Body of pancreas (tissue), 4 donors: ENCODE data around the gene FBXO31. TPM values are rescaled to one million over a fixed set of nuclear protein-coding genes. Genes with fewer than 3 reads are reported as not detected.

ENCODE experiments used
- ATAC-seq: fragments of 150-250 bp; one replicate; pipeline ENCODE4 v1.9.1; 2016
- DNase-seq, 4 donors: peaks; one replicate each; pipeline ENCODE4 v3.0.0-alpha.2; 2019
- H3K27ac ChIP-seq, 4 donors: fragments of 200-600 bp; sonication (generic); 1 replicate in 3 of 4; 2 replicates in 1 of 4; pipeline versions ENCODE4 v1.5.1 to v1.6.1; 2016 to 2019; ENCODE audit warnings: mild to moderate bottlenecking in 1 of 4, mixed read lengths in 1 of 4, moderate library complexity in 1 of 4
- H3K27me3 ChIP-seq, 2 donors: fragments of 200-600 bp; sonication (generic); one replicate each; pipeline ENCODE4 v1.6.0; 2016; ENCODE audit warnings: mild to moderate bottlenecking in 1 of 2
- H3K36me3 ChIP-seq, 2 donors: fragments of 200-600 bp; sonication (generic); replicated peaks in 1 of 2; 2 replicates each; pipeline ENCODE4 v1.5.1; 2016; ENCODE audit warnings: low read depth in 2 of 2; ENCODE audit not compliant: insufficient read depth in 1 of 2
- H3K4me1 ChIP-seq: fragments of 200-600 bp; sonication (generic); one replicate; pipeline ENCODE4 v1.6.0; 2016
- H3K4me3 ChIP-seq, 2 donors: fragments of 200-600 bp; sonication (generic); 1 replicate in 1 of 2; 2 replicates in 1 of 2; pipeline ENCODE4 v1.5.1; 2016 to 2019
- H3K9me3 ChIP-seq, 3 donors: fragments of 200-600 bp; sonication (generic); 1 replicate in 2 of 3; 2 replicates in 1 of 3; pipeline ENCODE4 v1.5.1; 2016
- CTCF ChIP-seq, 7 experiments: fragments of 450-650 bp in 4 of 7; fragments of 200-600 bp in 3 of 7; sonication (generic) in 3 of 7; IDR thresholded peaks; one replicate each; pipeline ENCODE4 v1.5.1; 2016 to 2019; ENCODE audit warnings: antibody characterized with exemption in 7 of 7
- POLR2A ChIP-seq, 3 donors: fragments of 450-650 bp; IDR thresholded peaks; one replicate each; pipeline ENCODE4 v1.6.1; 2016; ENCODE audit warnings: antibody characterized with exemption in 3 of 3, mild to moderate bottlenecking in 2 of 3
- WGBS, 2 donors: methylation state at CpG; one replicate each; pipeline ENCODE4 v1.1.5; 2017; 5-methylcytosine and 5-hydroxymethylcytosine counted together
- intact Hi-C: fragments of 100-400 bp; cut with DNase I; formaldehyde crosslinking; loops from one replicate; pipeline ENCODE4 v1.15.1; 2023
- total RNA-seq, 2 donors: library from RNA; depleted of rRNA; stranded (reverse); fragments of >200 nt; gene quantifications; one replicate each; pipeline ENCODE4 v1.1.0, GENCODE V29; 2016

Gene FBXO31
- total RNA-seq = 10 to 100 TPM; 35.5 to 46.8 TPM

GRCh38 chr16:87383505-87384161 lies at the start of gene FBXO31:
FBXO31 (minus strand) TSS chr16:87383776; CDS start chr16:87383744, 32 bp downstream.
- Histone ChIP-seq H3K27me3 (no peaks in the 10 kb centered on the region), H3K9me3 (no peaks in the 10 kb centered on the region), H3K27ac (peak within 1 kb of the TSS; percentile 53 to 89 (median 84)), H3K36me3 (no peaks in the 10 kb centered on the region), H3K4me3 (peak within 1 kb of the TSS; percentile 56 to 80), H3K4me1 (peaks cover 68% of the 10 kb centered on the region)
- ATAC-seq (peak; percentile 74), DNase-seq (peak; percentile 77 to 89 (median 85))
- whole genome bisulfite sequencing, 2 donors = 0 to 1% methylated on average over 12 to 65 of the region's 92 CpGs
- intact Hi-C loops = no loop called here
- peak in 1 of 7 experiments; percentile 21 for TF ChIP-seq CTCF (IDR thresholded peaks at IDR 0.05)
- TF ChIP-seq POLR2A (IDR thresholded peaks at IDR 0.05) = peak in 2 of 3 donors; percentile 45 to 88

- 90 to 94% methylated on average over 12 to 15 of the region's 15 CpGs for WGBS, 2 donors
- DNase-seq = no peak
- no peaks in the 10 kb centered on the region for H3K27me3 ChIP-seq
- TF ChIP-seq CTCF (IDR thresholded peaks at IDR 0.05) (no peak), POLR2A (IDR thresholded peaks at IDR 0.05) (no peak)
- H3K36me3 ChIP-seq = peaks cover 0 to 2% of the 10 kb centered on the region in 2 donors
- H3K9me3 ChIP-seq = no peaks in the 10 kb centered on the region
- no peaks in the 10 kb centered on the region for H3K4me1 ChIP-seq
- H3K27ac ChIP-seq = no peak overlapping the region
- H3K4me3 ChIP-seq = no peak overlapping the region
- no peak for ATAC-seq
- intact Hi-C loops = no loop called here
Measured at GRCh38 chr16:87432330-87432915, 48.8 kb upstream of the FBXO31 start.

GRCh38 chr16:87431926-87432325 lies 48.4 kb upstream of the FBXO31 start:
- Histone ChIP-seq H3K27ac (no peak overlapping the region), H3K4me3 (no peak overlapping the region), H3K27me3 (no peaks in the 10 kb centered on the region), H3K4me1 (no peaks in the 10 kb centered on the region), H3K36me3 (peaks cover 0 to 2% of the 10 kb centered on the region in 2 donors), H3K9me3 (no peaks in the 10 kb centered on the region)
- 57 to 74% methylated on average over 5 to 7 of the region's 7 CpGs for WGBS, 2 donors
- TF ChIP-seq CTCF (IDR thresholded peaks at IDR 0.05) (no peak), POLR2A (IDR thresholded peaks at IDR 0.05) (no peak)
- ATAC-seq (no peak), DNase-seq (peak in 1 of 4 donors; percentile 26)
- intact Hi-C loops = no loop called here

GRCh38 chr16:87426423-87427215 lies 43.0 kb upstream of the FBXO31 start:
- no peaks in the 10 kb centered on the region for H3K4me1 ChIP-seq
- ATAC-seq = no peak
- 90 to 91% methylated on average over 18 of the region's 18 CpGs for whole genome bisulfite sequencing, 2 donors
- no peaks in the 10 kb centered on the region for H3K27me3 ChIP-seq
- H3K4me3 ChIP-seq = no peak overlapping the region
- intact Hi-C loops = no loop called here
- peaks cover 7 to 8% of the 10 kb centered on the region in 2 donors for H3K36me3 ChIP-seq
- no peak for TF ChIP-seq CTCF (IDR thresholded peaks at IDR 0.05)
- TF ChIP-seq POLR2A (IDR thresholded peaks at IDR 0.05) = no peak
- no peak for DNase-seq
- no peak overlapping the region for H3K27ac ChIP-seq
- H3K9me3 ChIP-seq = no peaks in the 10 kb centered on the region
